Measurements from ENCODE around the gene NMT2.
A peak's percentile ranks its signal among the peaks of the same experiment; 100 is the strongest.

NMT2 gene

GRCh38 chr10:15092855-15093408, 75.6 kb downstream of the NMT2 start:
- DNase-seq (ENCODE audit: low spot score): no peak

GRCh38 chr10:15091418-15091817, 77.1 kb downstream of the NMT2 start:
- DNase-seq (ENCODE audit: low spot score): no peak

GRCh38 chr10:15088428-15089261, 79.8 kb downstream of the NMT2 start, which contains the start of gene ACBD7:
TSS of gene ACBD7 (minus strand) at chr10:15088776. CDS start at chr10:15088728, 48 bp downstream.
- peak; percentile 91 for DNase-seq (ENCODE audit: low spot score)

GRCh38 chr10:15084502-15084922, 84.0 kb downstream of the NMT2 start:
- no peak for DNase-seq (ENCODE audit: low spot score)

GRCh38 chr10:15083674-15084501, 84.6 kb downstream of the NMT2 start:
- DNase-seq (ENCODE audit: low spot score): no peak

- no peak for DNase-seq (ENCODE audit: low spot score)
These were observed 93.1 kb downstream of the NMT2 start for GRCh38 chr10:15075421-15075820.

- no peak for DNase-seq (ENCODE audit: low spot score)
These were observed 96.1 kb downstream of the NMT2 start for GRCh38 chr10:15072358-15072757.

GRCh38 chr10:15069230-15069629, 99.3 kb downstream of the NMT2 start:
- DNase-seq (ENCODE audit: low spot score): no peak

- DNase-seq (ENCODE audit: low spot score): no peak
These were observed 99.7 kb downstream of the NMT2 start for GRCh38 chr10:15068802-15069201.

- no peak for DNase-seq (ENCODE audit: low spot score)
These were observed 101.3 kb downstream of the NMT2 start for GRCh38 chr10:15067154-15067553.

- DNase-seq (ENCODE audit: low spot score): no peak
These were observed 107.9 kb downstream of the NMT2 start for GRCh38 chr10:15060638-15061037.

GRCh38 chr10:15059914-15060313, 108.6 kb downstream of the NMT2 start:
- no peak for DNase-seq (ENCODE audit: low spot score)

- no peak for DNase-seq (ENCODE audit: low spot score)
These were observed 109.8 kb downstream of the NMT2 start for GRCh38 chr10:15058689-15059088.
